Measurements from ENCODE around the gene STK10. TPM values are rescaled to one million over a fixed set of nuclear protein-coding genes. Genes with fewer than 3 reads are reported as not detected.

STK10 gene
- total and polyA plus RNA-seq, 9 of the 15 experiments (the other 6 are each of a cell fraction or from before 2014, with no cell fraction given) = 0.30 to 6.7 (median 2.4) TPM

- DNase-seq (ENCODE audit: extremely low read depth in 1 of 4, low spot score in 3 of 4) (no peak), ATAC-seq (no peak), FAIRE-seq (no peak)
- Histone ChIP-seq H2AFZ (ENCODE audit: low read depth, low read length) (no peak overlapping the region), H3K4me3 (no peak overlapping the region), H4K20me1 (replicated peaks; ENCODE audit: control insufficient read depth, insufficient read depth, low read length) (no peaks in the 10 kb centered on the region), H3K4me2 (ENCODE audit: insufficient read depth, low read length) (no peak overlapping the region), H3K79me2 (ENCODE audit: control insufficient read depth, insufficient read depth, low read length) (no peaks in the 10 kb centered on the region), H3K36me3 (ENCODE audit: control insufficient read depth, insufficient read depth, low read length) (no peaks in the 10 kb centered on the region), H3K27me3 (ENCODE audit: control insufficient read depth in 2 of 2, insufficient read depth in 2 of 2, low read length in 2 of 2) (no peaks in the 10 kb centered on the region; a peak in 1 of 5 replicates), H3K9ac (ENCODE audit: insufficient read depth in 1 of 2, low read depth in 2 of 2, low read length in 2 of 2) (no peak overlapping the region), H3K27ac (ENCODE audit: extremely low read depth, low read depth, low read length) (no peak overlapping the region), H3K4me1 (replicated peaks in 1 of 2; ENCODE audit: control insufficient read depth in 2 of 2, insufficient read depth in 2 of 2, low read length in 2 of 2) (no peaks in the 10 kb centered on the region; a peak in 1 of 5 replicates), H3K9me1 (ENCODE audit: control insufficient read depth, insufficient read depth, low read length) (no peaks in the 10 kb centered on the region), H3K9me3 (replicated peaks; ENCODE audit: control insufficient read depth, insufficient read depth, low read depth, low read length) (0 out of 2 replicates have a peak, but pooled peaks cover 1% of the 10 kb centered on the region)
- POLR2A ChIA-PET = no interaction called here
- 4% methylated on average over 3 of the region's 3 CpGs for WGBS (ENCODE audit: insufficient coverage, low coverage, missing lambda C conversion rate)
- BruUV-seq (replicated peaks) = no TSS peak
- in situ Hi-C loops (cut with MboI) (no loop called here), intact Hi-C loops (cut with micrococcal nuclease) (no loop called here)
- CTCF ChIA-PET (ENCODE audit: low intra/inter-chr PET ratio) = no interaction called here
- TF ChIP-seq PYGO2 (tag; IDR thresholded peaks at IDR 0.05) (no peak), ETV6 (IDR thresholded peaks at IDR 0.05; ENCODE audit: borderline replicate concordance in 1 of 2, low read depth in 2 of 2, low read length in 1 of 2) (no peak), ETV6 (CRISPR knock-in tag; IDR thresholded peaks at IDR 0.05; ENCODE audit: borderline replicate concordance) (no peak), REST (IDR thresholded peaks at IDR 0.05; ENCODE audit: borderline replicate concordance) (no peak), REST (CRISPR knock-in tag; IDR thresholded peaks at IDR 0.05; ENCODE audit: low read depth) (no peak), NR2F6 (CRISPR knock-in tag; IDR thresholded peaks at IDR 0.05) (no peak), PRDM10 (IDR thresholded peaks at IDR 0.05; ENCODE audit: partially characterized antibody) (no peak), CC2D1A (IDR thresholded peaks at IDR 0.05) (no peak), CBFA2T3 (IDR thresholded peaks at IDR 0.05) (no peak), PATZ1 (CRISPR knock-in tag; IDR thresholded peaks at IDR 0.05; ENCODE audit: borderline replicate concordance) (no peak)
Measured at GRCh38 chr5:172074896-172075295, 113.1 kb downstream of the STK10 start.
